GM19372 (cell line): ENCODE results near the gene SLC2A11.
"Not testable (repeated sequence)": the region's sequence is repeated elsewhere in the genome, so short reads cannot be mapped to it uniquely, and the experiment has no call there.

Experiments used
- ATAC-seq: cut with Tn5 transposase; IDR thresholded peaks from one replicate; pipeline ENCODE4 v1.9.1; 2021; ENCODE audit warnings: mild to moderate bottlenecking, low read depth, moderate library complexity; ENCODE audit not compliant: unreplicated experiment

SLC2A11 gene

GRCh38 chr22:23845265-23846080 lies 12.2 kb upstream of the SLC2A11 start:
- ATAC-seq: no peak

- ATAC-seq: no peak
Measured at GRCh38 chr22:23846081-23846469, 11.6 kb upstream of the SLC2A11 start.

- ATAC-seq: no peak
Measured at GRCh38 chr22:23847310-23847920, 10.3 kb upstream of the SLC2A11 start.

- ATAC-seq: no peak
Measured at GRCh38 chr22:23847991-23848864, 9.4 kb upstream of the SLC2A11 start.

GRCh38 chr22:23849009-23850006 lies 8.4 kb upstream of the SLC2A11 start:
- no peak for ATAC-seq

- ATAC-seq: no peak
Measured at GRCh38 chr22:23850136-23850611, 7.5 kb upstream of the SLC2A11 start.

- ATAC-seq: peak; percentile 41
Measured at GRCh38 chr22:23856721-23857605, 712 bp upstream of the SLC2A11 start.

- no peak for ATAC-seq
Measured at GRCh38 chr22:23858484-23858815, 775 bp downstream of the SLC2A11 start.

- ATAC-seq: no peak
Measured at GRCh38 chr22:23859201-23859600, 1.5 kb downstream of the SLC2A11 start.

GRCh38 chr22:23860187-23860586 lies 2.5 kb downstream of the SLC2A11 start:
- not testable (repeated sequence) for ATAC-seq

- ATAC-seq: no peak
Measured at GRCh38 chr22:23862103-23862502, 4.4 kb downstream of the SLC2A11 start.

- not testable (repeated sequence) for ATAC-seq
Measured at GRCh38 chr22:23864499-23865154, 7.0 kb downstream of the SLC2A11 start.

- ATAC-seq: no peak
Measured at GRCh38 chr22:23868580-23868979, 10.9 kb downstream of the SLC2A11 start.

- no peak for ATAC-seq
Measured at GRCh38 chr22:23874871-23875270, 17.2 kb downstream of the SLC2A11 start.

GRCh38 chr22:23875801-23876200 lies 18.1 kb downstream of the SLC2A11 start:
- no peak for ATAC-seq

- ATAC-seq: no peak
Measured at GRCh38 chr22:23877566-23877965, 19.9 kb downstream of the SLC2A11 start.

GRCh38 chr22:23878219-23878618 lies 20.5 kb downstream of the SLC2A11 start:
- no peak for ATAC-seq

GRCh38 chr22:23882370-23882769 lies 24.7 kb downstream of the SLC2A11 start:
- no peak for ATAC-seq
